Kidney tubule cell (primary cell): ENCODE results near the gene PFN4.

Experiments used
- DNase-seq: peaks from one replicate; pipeline ENCODE4 v3.0.0-alpha.2; 2018; ENCODE audit warnings: low spot score

Gene PFN4

DNA sequence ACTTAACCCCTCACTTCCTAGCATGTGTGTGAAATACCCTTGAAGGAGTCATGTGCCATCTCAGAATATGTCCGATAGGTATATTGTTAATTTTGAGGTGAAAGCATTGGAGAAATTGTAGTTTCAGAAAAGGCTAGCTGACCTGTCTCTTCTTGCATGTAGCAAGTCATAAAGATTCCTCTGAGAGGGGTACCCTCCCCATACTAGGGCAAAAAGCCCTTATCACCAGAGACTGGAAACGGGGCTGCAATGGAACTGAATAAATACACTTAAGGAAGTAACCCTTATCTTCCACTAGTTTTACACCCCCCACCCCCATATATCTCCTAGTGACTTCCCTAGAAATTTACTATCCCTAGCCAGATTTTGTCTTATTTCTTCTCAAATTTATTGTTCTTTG is 45.3 kb downstream of the PFN4 start:
- DNase-seq, result no peak

DNA sequence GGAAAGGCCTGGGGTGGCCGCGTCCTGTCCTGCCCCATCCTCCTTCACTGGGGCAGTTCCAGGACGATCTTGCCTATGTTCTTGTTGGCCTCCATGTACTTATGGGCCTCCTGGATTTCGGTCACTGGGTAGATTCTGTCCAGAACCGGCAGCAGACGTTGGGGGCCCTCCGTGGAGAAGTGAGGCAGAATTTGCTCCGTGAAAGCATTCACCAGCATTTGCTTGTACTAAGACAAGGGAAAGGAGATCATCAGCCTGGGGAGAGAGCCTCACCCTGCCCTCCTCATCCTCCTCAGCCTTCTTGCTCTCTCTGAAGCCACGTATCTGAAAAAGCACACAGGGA is 45.6 kb downstream of the PFN4 start:
- DNase-seq, result no peak

DNA sequence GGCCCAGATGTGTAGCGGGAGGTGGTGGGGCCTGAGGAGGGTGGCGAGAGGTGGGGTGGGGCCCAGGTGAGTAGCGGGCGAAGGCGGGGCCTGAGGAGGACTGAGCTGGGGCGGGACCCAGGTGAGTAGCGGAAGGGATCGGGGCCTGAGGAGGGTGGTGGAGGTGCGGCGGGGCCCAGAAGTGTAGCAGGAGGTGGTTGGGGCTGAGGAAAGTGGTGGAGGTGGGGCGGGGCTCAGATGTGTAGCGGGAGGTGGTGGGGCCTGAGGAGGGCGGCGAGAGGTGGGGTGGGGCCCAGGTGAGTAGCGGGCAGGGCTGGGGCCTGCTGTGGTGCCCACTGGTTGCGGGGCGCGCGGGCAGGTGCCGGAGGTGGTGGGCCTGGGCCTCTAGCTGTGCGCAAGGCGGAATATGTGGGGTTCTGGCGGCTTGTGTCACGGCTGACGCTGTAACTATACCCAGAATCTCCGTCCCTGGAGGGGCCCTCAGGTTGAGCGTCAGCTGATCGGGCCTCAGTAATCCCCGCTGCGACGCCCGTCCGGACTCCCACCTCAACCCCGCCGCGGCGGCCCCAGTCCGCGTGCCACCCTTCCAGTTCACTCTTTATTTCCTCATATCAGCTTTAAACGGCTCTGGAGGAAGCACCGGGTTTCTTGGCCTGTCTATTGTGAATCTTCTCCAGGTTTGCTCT is 46.1 kb downstream of the PFN4 start:
- peak; percentile 42 for DNase-seq

DNA sequence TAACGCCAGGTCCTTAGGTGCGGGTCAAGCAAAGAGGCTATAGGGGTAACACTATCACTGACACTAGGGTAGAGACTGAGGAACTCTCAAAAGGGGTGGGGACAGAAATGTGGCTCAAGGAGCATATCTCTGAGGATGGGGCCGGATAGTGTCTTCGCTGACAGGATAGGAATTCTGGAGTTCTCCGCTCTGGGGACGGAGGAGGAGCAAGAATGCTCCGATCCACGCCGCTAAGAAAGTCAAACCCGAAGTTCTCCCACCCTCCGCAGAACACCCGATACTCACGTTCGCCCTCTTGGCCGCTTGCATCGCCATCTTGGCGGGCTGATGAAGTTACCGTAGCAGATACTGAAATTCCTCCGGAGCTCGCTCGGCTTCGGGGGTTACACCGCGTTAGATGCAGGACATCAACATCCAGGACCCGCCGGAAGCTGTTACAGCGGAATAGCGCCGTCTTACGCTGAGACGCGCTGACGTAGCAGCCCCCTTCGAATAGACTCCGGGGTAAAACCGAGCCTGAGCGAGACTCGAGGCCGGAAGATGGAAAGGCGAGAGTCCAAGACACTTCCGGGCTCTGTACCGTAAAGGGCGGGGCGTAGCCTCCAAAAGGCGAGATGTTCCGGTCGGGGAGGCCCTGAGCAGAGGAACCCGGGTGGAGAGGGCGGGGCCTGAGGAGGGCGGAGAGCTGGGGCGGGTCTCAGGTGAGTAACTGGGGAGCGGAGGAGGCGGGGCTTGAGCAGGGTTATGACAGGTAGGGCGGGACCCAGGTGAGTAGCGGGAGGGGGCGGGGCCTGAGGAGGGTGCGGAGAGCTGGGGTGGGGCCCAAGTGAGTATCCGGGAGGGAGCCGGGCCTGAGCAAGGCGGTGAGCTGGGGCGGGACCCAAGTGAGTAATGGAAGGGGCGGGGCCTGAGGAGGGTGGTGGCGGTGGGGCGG is 47.0 kb downstream of the PFN4 start, which contains the start of gene SF3B6:
TSS of gene SF3B6 (minus strand) at position 412 of the 934 bp plus-strand sequence. CDS start at position 315, 97 bp downstream.
- peak; percentile 100 for DNase-seq

DNA sequence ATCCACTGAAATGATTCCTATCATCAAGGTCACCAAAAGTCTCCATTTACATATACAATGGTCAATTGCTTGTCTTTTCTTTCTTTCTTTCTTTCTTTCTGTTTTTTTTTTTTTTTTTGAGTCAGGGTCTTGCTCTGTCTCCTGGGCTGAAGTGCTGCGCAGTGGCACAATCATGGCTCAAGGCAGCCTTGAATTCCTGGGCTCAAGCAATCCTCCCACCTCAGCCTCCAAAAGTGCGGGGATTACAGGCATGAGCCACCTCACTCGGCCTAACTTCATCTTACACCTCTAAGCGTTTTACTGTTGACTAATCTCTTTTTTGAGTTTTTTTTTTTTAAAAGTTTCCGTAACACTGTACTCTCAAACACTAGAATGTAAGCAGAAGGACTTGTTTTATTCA is 47.9 kb downstream of the PFN4 start:
- no peak for DNase-seq

DNA sequence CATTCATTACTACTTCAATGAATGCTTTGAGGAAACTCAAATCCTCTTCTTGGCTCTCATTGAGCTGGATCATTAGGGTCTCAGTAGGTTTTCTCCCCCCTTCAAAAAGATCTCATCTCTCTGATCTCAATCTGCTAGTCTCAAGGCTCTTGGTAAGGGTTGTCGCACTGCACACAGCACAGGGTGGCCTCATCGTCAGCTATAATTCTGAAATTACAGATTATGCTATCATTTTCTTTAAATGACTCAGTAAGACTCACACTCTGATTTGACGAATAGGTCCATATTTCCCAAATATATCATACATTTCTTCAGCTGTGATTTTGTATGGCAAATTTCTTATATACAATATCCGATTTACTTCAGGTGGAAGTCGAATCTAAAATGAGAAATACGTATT is 49.3 kb downstream of the PFN4 start:
- DNase-seq, result no peak

DNA sequence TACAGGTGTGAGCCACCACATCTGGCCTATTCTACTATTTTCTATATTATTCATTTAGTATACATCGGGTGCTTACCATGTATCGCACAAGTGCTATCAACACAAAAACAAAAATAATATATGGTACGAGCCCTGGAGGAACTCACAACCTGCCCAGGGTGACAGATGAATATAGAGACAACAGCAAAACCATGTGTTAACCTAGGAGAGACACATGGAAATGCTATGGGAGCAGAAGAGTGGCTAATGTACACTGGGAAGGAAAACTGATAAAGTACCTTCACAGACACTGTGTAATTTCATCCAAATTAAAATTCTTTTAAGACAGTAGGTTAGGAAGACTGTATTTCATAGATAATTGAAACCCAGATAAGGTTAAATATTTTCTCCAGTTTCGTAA is 50.9 kb downstream of the PFN4 start:
- DNase-seq, result no peak

DNA sequence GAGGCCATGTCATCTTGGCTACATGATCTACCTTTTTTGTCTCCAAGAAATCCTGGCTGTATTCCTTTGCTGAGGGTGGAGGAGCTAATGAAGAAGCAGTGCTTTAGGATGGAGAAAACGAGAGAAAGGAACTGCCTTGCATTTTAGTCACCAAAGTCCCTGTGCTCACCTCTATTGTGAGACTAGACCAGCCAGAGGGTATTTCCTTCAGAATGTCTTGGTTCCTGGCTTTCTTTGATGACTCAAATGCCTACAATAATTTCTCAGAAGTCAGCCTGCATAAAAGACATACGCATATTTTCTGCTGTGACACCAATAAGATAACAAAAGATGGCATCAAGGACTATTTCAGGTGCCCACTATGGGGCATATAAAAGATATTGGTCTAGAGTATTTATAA is 57.8 kb downstream of the PFN4 start:
- no peak for DNase-seq
